Measurements from ENCODE around the gene SNAP47.

SNAP47 gene

GRCh38 chr1:227738820-227739219 is 3.6 kb downstream of the SNAP47 start:
- Histone ChIP-seq H3K9ac (ENCODE audit: low read depth, low read length, poor library complexity, severe bottlenecking) (no peak overlapping the region), H3K27me3 (ENCODE audit: insufficient read depth, low read length, poor library complexity, severe bottlenecking) (no peaks in the 10 kb centered on the region), H3K9me2 (replicated peaks; ENCODE audit: low read depth, low read length) (no peaks in the 10 kb centered on the region), H3K4me2 (ENCODE audit: low read depth, low read length, poor library complexity, severe bottlenecking) (no peak overlapping the region), H3K4me3 (ENCODE audit: low read length, poor library complexity, severe bottlenecking) (no peak overlapping the region), H3K36me3 (ENCODE audit: insufficient read depth, low read length) (no peaks in the 10 kb centered on the region), H4K20me1 (ENCODE audit: insufficient read depth, low read length, poor library complexity, severe bottlenecking) (peaks cover 12% of the 10 kb centered on the region), H3K79me2 (ENCODE audit: insufficient read depth, low read length) (peaks cover 75% of the 10 kb centered on the region), H3K9me3 (ENCODE audit: insufficient read depth, low read depth, low read length) (no peaks in the 10 kb centered on the region), H2AFZ (ENCODE audit: low read length) (no peak overlapping the region), H3K4me1 (ENCODE audit: insufficient read depth, low read length, poor library complexity, severe bottlenecking) (peaks cover 12% of the 10 kb centered on the region), H3F3A (ENCODE audit: low read depth) (no peaks in the 10 kb centered on the region)
- TF ChIP-seq EZH2phosphoT487 (IDR thresholded peaks at IDR 0.05; ENCODE audit: borderline replicate concordance) (no peak), CTCF (conservative IDR thresholded peaks at IDR 0.05; ENCODE audit: low read length) (no peak)

GRCh38 chr1:227739636-227740035 is 4.4 kb downstream of the SNAP47 start:
- H3K27me3 ChIP-seq (ENCODE audit: insufficient read depth, low read length, poor library complexity, severe bottlenecking) = no peaks in the 10 kb centered on the region
- no peaks in the 10 kb centered on the region for H3K9me3 ChIP-seq (ENCODE audit: insufficient read depth, low read depth, low read length)
- TF ChIP-seq EZH2phosphoT487 (IDR thresholded peaks at IDR 0.05; ENCODE audit: borderline replicate concordance) (no peak), CTCF (conservative IDR thresholded peaks at IDR 0.05; ENCODE audit: low read length) (no peak)
- peaks cover 67% of the 10 kb centered on the region for H3K79me2 ChIP-seq (ENCODE audit: insufficient read depth, low read length)
- peaks cover 16% of the 10 kb centered on the region for H3K4me1 ChIP-seq (ENCODE audit: insufficient read depth, low read length, poor library complexity, severe bottlenecking)
- no peak overlapping the region for H3K4me3 ChIP-seq (ENCODE audit: low read length, poor library complexity, severe bottlenecking)
- no peak overlapping the region for H2AFZ ChIP-seq (ENCODE audit: low read length)
- no peak overlapping the region for H3K9ac ChIP-seq (ENCODE audit: low read depth, low read length, poor library complexity, severe bottlenecking)
- no peaks in the 10 kb centered on the region for H3F3A ChIP-seq (ENCODE audit: low read depth)
- H3K36me3 ChIP-seq (ENCODE audit: insufficient read depth, low read length) = no peaks in the 10 kb centered on the region
- peaks cover 6% of the 10 kb centered on the region for H4K20me1 ChIP-seq (ENCODE audit: insufficient read depth, low read length, poor library complexity, severe bottlenecking)
- no peak overlapping the region for H3K4me2 ChIP-seq (ENCODE audit: low read depth, low read length, poor library complexity, severe bottlenecking)
- H3K9me2 ChIP-seq (replicated peaks; ENCODE audit: low read depth, low read length) = no peaks in the 10 kb centered on the region

- Histone ChIP-seq H3F3A (ENCODE audit: low read depth) (no peaks in the 10 kb centered on the region), H3K9me3 (ENCODE audit: insufficient read depth, low read depth, low read length) (no peaks in the 10 kb centered on the region), H3K27me3 (ENCODE audit: insufficient read depth, low read length, poor library complexity, severe bottlenecking) (no peaks in the 10 kb centered on the region), H3K36me3 (ENCODE audit: insufficient read depth, low read length) (no peaks in the 10 kb centered on the region), H3K9ac (ENCODE audit: low read depth, low read length, poor library complexity, severe bottlenecking) (no peak overlapping the region), H4K20me1 (ENCODE audit: insufficient read depth, low read length, poor library complexity, severe bottlenecking) (peaks cover 10% of the 10 kb centered on the region), H3K4me3 (ENCODE audit: low read length, poor library complexity, severe bottlenecking) (no peak overlapping the region), H3K4me1 (ENCODE audit: insufficient read depth, low read length, poor library complexity, severe bottlenecking) (peaks cover 17% of the 10 kb centered on the region), H3K79me2 (ENCODE audit: insufficient read depth, low read length) (peaks cover 68% of the 10 kb centered on the region), H2AFZ (ENCODE audit: low read length) (no peak overlapping the region), H3K9me2 (replicated peaks; ENCODE audit: low read depth, low read length) (no peaks in the 10 kb centered on the region), H3K4me2 (ENCODE audit: low read depth, low read length, poor library complexity, severe bottlenecking) (no peak overlapping the region)
- TF ChIP-seq EZH2phosphoT487 (IDR thresholded peaks at IDR 0.05; ENCODE audit: borderline replicate concordance) (no peak), CTCF (conservative IDR thresholded peaks at IDR 0.05; ENCODE audit: low read length) (no peak)
Measured at GRCh38 chr1:227740401-227740960, 5.2 kb downstream of the SNAP47 start.

Measured in Loucy (cell line).